IPS-NIHi11 (cell line): ENCODE measurements around the gene IRF3.
"Not testable (repeated sequence)": the region's sequence is repeated elsewhere in the genome, so short reads cannot be mapped to it uniquely, and the experiment has no call there.

Experiments used
- DNase-seq: peaks from one replicate; pipeline ENCODE4 v3.0.0; 2012; ENCODE audit warnings: mixed read lengths, low spot score

The IRF3 gene

DNA sequence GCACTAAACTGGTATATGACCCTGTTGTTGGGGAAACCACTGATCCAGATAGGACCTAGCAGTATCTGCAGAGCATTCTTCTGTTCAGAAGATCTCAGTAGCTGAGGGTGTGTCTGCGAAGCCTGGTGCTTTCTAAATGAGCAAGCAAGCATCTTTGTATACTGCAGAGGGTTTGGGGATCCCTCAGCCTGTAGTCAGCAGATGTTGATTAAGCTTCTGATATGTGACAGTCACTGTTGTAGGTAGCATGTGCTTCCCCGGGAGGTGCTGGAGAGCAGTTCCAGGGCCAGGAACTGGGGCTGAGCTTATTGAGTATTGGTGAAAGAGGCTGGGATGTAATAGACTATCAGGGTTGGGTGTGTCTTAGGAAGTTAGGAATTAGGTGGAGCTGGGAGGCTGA lies 22.2 kb downstream of the IRF3 start:
- DNase-seq, result no peak

DNA sequence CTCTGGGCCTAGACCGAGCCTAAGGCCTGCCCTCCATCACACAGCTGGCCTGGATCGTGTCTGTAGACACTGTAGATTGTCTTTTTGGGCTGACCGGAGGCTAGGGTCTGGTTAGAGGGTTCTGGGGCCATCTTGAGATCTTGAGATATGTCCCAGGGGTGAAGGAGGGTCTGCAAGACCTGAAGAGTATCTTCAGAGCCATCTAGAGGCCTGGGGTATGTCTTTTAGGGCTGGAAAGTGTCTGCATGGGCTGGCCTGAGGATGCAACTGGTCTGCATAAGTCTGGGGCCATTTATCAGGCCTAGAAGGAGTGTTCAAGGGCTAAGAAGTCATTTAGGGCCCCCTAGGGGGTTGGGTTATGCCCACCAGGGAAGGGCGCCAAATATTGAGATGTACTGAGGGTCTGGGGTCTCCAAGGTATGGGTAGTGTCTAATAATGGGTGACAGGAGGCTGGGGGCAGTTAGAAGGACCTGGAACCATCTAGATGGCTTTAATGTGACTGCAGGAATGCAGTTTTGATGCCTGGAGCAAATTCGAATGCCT lies 23.1 kb downstream of the IRF3 start:
- no peak for DNase-seq

DNA sequence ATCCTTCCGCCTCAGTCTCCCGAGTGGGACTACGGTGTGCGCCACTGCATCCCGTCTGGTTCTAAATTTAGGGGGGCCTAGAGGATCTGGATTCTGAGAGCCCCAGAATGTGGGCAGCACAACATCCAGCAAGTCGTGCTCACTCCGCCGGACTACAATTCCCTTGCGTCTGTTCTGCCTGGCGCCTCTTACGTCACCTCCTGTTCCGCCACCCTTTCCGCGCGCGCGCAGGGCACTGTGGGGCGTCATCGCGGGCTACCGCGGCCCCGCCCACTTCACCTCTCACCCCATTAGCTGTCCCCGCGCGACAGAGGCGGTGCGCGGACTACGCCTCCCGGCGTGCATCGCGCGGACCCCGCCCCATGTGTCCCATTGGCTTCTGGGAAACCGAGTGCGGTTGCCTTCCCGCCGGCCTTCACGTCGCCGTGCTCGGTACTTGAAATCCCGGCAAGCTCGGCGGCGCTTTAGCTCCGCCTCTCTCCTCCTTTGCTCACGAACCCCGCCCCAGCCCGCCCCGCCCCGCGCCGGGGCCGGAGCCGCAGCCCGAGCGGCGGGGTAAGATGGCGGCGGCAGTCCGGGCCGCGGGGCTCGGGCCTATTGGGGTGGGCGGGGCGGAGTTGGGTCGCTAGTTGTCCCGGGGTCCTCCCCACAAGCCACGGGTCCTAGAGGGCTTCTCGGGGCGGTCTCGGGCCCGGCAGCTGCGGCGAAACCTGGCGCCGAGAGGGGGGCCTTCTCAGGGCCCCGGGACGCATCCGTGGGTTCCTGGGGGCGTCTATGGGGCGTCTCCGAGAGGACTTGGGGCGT lies 23.8 kb downstream of the IRF3 start, which contains the start of gene SCAF1:
SCAF1 (plus strand) TSS at position 522 of the 804 bp plus-strand sequence. CDS start 2,818 bp downstream, outside the sequence.
- DNase-seq, result peak; percentile 94

DNA sequence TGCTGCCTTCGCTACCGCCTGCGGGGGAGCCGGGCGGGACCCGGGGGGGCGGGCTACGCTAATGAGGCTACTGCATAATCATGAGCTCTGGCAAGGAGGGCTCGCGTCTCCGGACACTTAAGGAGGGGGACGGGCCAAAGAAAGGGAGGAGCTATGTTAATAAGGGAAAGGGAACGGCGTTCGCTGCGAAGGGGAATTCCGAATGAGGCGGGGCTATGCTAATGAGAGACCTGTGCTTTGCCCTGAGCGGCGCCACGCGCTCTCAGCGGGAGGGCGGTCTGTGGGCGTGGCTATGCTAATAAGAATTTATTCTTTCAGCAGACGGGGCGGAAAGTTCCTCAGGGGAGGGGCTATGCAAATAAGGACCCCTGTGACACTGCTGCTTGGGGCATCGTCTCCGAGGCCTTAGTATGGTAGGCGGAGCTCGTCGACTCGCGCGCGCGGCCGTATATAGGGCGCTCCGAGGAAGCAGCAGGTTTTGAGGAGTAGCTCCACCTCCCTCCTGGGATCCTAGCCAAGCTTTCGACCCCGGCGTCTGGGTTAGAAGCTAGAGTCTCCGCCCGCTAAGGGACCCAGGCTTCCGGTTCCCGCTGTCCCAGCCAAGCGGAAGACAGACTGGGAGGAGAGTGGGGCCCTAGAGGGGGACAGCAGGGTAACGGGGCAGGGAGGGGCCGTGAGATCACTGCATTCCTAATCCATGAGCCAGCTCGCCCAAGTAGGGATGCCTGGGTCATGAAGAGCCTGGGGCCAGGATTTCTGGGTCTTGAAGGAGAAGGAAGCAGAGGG lies 25.4 kb downstream of the IRF3 start, which contains the start of gene RRAS:
RRAS (minus strand) TSS at position 31 of the 786 bp plus-strand sequence. CDS start 45 bp downstream, outside the sequence.
- peak; percentile 92 for DNase-seq

DNA sequence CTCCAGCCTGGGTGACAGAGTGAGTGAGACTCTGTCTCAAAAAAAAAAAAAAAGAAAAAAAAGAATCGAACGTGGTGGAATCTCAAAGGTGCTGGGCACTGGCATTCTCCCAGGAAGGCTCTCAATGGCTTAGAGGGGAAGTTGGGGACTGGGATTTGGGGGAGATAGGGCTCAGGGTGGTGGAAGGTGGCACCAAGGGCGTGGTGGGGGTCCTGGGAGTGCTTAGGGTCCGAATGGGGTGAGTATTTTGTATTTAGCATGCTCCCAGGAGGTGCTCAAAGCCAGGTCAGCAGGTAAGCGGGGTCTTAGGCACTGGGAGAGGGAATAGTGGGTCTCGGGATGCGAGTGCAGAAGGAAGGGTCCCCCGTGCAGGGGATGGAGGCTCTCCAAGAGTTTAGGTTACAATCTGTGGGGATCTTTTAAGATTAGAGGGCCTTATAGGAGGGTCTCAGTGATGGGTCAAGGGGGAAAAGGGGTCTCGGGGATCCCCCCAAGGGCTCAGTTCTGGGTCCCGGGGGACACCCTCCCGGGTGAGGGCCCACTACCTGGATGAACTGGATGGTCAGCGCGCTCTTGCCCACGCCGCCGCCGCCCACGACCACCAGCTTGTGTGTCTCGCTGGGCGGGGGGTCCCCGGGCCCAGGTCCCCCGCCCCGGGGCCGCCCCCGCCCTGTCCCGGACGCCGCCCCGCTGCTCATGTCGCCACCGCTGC lies 26.1 kb downstream of the IRF3 start:
- no peak for DNase-seq

DNA sequence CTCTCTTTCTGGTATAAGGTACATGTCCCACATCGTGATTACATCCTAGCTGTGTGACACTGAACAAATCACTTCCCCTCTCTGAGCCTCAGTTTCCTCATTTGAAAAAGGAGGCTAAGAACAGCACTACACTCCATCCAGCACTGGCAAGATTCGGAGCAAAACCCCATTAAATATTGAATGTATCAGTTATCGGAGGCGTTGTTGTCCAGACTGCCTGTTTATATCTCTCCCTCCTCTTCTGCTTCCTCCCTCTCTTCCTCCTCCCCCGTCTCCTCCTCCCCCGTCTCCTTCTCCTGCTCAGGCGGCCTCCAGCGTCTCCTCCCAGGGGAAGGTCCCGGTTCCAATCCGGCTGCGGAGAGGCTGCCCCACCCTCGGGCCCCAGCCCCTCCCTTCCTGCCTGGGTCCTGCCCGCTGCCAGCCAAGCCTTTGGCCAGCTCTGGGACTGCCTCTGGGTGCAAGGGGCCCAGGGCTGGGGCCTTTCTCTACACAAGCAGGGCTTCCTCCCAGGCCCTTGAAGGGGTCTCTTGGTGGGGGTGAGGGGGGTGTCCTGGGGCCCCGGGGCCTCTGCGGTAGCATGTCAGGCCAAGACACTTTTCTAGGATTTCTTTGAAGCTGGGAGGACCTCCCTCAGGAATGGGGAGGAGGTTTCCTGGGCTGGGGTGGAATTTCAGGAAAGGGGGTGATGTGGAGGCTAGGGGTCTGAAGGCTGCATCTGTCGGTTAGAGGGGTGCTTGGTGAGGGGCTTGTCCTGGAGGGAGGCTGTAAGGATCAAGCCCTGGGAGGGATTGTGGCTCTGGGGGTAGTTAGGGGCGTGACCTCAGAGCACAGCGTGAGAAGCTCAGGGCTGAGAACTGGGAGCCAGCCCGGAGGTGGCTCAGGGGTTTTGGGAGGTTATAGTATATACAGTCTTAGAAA lies 27.6 kb downstream of the IRF3 start:
- DNase-seq, result peak; percentile 65

DNA sequence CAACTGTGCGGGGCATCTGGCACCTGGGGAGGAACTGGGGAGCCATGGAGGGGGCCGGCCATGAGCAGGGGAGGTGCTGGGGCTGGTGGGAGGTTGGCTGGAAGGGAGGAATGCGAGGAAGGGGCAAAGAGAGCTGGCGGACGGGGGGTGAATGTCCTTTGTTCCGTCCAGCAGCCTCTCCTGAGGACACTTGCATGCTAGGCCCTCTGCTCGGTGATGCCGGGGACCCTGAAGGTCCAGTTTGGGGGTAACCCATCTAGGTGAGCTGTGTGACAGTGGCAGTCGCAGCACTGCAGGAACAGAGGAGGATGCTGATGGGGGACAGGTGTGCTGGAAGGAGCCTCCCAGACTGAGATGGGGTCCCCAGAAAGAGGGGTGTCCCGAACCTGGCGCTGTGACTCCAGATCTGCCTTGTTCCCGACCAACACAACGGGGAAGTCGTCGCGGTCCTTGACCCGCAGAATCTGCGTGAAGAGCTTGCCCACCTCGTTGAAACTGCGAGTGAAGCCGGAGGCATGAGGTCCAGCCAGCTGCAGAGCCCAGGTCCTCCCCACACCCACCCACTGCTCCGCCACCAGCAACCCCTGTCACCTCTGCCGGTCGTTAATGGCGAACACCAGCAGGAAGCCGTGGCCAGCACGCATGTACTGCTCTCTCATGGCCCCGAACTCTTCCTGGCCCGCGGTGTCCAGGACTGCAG lies 29.3 kb downstream of the IRF3 start:
- DNase-seq, result no peak

DNA sequence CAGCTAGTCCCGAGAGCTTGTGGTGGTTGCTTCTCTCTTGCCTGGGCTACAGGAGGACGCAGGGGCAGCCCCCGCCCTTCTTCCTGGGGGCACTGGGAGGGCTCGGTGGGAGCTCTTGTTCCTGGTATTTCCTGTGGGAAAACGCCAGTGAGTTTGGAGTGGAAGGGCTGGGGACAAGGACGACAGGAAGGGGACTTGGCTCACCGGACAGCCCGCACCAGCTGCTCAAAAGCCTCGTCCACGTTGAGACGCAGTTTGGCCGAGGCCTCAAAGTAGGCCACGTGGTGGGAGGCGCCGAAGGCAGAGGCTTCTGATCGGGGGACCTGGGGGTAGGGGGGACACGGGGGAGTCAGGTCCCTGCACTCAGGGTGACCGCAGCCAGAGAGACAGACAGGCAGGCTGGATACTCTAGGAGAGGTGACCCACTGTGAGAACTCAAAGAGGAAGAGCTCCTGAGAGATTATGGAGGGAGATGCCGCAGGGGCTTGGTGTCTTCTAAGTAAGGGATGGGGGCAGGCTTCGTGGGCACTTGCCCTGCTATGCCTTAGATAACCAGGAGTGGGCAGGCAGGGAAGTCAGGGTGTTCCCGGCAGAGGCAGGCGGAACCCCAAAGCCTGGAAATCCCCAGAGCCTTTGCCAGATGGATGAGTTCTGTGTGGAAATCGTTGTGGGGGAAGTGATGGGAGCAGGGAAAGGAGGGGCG lies 30.0 kb downstream of the IRF3 start:
- no peak for DNase-seq

DNA sequence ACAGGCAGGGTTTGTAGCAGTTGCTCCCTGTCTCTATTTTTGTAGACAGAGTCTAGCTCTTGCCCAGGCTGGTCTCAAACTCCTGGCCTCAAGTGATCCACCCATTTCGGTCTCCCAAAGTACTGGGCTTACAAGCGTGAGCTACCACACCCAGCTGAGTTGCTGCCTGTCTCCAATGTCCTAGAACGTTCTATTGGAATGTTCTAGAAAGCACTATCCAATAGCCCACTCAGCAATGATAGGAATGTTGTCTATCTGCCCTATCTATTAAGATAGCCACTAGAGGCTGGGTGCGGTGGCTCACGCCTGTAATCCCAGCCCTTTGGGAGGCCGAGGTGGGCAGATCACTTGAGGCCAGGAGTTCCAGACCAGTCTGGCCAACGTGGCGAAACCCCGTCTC lies 32.4 kb downstream of the IRF3 start:
- DNase-seq, result not testable (repeated sequence)

DNA sequence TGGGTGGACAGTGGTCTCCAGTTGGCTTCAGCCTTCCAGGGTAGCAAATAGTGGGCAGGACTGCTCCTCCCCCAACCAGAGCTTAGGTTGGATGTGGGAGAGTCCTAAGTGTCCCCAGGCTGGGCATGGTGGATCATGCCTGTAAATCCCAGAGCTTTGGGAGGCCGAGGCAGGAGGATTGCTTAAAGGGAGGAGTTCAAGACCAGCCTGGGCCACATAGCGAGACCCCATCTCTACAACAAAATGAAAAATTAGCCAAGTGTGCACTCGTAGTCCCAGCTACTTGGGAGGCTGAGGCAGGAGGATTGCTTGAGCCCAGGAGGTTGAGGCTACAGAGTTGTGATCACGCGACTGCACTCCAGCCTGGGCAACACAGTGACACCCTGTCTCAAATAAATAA lies 33.1 kb downstream of the IRF3 start:
- no peak for DNase-seq

DNA sequence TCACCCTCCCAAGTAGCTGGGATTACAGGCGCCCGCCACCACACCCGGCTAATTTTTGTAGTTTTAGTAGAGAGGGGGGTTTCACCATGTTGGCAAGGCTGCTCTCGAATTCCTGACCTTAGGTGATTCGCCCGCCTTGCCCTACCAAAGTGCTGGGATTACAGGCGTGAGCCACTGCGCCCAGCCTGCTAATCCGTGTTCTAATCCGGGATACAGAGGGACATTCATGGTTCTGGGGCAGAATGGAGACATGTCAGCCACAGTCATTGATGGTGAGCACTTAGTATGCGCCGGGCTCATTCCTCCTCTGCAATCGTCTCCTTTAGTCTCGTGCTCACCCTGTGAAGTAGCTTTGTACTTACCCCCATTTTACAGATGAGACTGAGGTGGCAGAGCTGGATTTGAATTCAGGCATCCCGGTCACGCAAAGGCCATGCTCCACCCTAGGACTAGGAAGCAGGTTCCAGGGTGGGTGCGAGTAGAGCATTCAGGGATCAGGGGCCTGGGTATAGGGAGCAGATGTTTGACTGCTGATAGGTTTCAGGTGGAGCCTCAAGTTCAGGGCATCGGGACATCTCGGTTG lies 34.0 kb downstream of the IRF3 start:
- DNase-seq, result no peak

DNA sequence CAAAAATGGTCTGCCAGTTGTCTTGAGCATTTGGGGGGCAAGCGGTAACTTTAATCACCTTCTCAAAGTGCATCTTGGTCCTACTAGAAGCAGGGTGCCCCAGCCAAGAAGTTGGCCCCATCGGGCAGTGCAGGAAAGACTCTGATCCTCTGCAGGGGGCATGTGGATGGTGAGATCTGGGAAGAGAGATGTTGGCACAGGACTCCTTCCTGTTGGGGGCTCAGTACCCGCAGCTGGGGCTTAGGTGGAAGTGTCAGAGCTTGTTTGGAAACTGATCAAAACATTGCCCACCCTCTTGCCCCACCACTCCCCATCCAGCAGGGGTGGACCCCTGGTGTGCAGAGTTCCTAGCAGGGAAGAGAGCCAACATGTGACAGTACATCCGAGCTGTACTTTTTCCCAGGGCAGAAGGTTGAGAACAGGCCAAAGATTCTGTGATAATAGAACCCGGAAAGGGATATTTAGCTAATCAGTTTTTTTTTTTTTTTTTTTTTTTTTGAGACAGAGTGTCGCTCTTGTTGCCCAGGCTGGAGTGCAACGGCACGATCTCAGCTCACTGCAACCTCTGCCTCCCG lies 34.6 kb downstream of the IRF3 start:
- no peak for DNase-seq

DNA sequence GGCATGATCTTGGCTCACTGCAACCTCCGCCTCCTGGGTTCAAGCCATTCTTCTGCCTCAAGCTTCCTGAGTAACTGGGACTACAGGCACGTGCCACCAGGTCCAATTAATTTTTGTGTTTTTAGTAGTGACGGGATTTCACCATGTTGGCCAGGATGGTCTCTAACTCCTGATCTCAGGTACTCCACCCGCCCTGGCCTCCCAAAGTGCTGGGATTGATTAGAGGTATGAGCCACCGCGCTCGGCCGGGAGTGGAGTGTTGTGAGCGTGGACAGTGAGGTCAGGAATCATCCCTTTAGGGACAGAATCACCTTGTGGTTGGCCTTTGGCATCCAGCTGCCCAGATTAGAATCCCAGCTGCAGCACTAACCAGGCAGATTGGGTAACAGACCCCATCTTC lies 36.0 kb downstream of the IRF3 start:
- no peak for DNase-seq

DNA sequence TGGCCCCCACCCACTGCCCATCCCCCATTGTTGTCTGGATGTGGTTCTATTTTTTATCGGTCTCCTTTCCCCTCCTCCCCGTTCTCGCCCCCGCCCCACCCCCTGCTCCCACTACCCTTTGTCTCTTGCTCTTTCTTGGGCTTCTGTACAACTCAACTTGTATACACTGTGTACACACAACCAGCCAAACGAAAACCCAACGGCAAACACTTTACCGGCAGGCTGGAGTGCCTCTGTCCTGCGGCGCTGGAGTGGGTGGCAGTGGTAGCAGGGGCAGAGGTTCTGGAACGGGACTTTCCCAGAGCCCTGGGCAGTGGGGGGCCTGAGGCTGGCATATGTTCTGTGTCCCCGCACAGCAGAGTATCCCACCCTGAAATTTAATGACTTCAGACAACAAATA lies 39.4 kb downstream of the IRF3 start:
- no peak for DNase-seq

DNA sequence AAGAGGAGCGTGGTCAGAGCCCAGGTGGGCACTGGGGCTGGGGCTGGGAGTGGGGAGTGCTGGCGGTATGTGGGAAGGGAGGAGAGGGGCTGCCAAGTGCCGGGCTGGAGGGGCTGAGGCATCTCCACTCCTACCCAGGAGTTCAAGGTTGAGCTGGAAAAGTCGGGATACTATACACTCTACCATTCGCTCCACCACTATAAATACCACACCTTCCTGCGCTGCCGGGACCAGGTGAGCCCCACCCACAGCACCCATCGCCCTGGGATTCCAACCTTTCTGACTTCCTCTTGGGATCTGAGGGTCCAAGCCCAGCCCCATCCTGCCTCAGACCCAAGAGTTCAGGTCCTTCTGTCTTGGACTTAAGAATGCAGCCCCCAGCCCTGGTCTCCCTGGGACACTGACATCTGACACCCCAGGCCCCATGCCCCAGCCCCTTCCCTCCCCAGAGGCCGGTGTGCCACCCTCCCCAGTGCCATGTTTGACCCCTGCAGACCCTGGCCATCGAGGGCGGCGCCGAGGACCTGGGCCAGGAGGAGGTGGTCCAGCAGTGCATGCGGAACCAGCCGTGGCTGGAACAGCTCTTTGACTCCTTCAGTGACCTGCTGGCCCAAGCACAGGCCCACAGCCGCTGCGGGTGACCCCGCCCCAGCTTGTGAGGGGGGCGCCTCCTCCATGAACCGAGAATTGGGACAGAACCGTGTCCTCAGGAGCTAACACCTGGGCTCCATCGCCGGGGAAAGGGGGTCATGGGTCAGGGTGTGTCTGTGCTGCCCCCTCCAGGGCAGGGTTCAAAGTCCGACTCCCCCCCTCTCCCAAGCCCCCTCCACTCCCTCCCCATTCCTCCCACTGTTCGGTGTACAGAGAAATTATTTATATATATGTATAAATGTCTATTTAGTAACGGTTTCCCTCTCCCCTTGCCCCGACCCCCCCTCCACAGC lies 40.4 kb downstream of the IRF3 start:
- DNase-seq, result peak; percentile 51

DNA sequence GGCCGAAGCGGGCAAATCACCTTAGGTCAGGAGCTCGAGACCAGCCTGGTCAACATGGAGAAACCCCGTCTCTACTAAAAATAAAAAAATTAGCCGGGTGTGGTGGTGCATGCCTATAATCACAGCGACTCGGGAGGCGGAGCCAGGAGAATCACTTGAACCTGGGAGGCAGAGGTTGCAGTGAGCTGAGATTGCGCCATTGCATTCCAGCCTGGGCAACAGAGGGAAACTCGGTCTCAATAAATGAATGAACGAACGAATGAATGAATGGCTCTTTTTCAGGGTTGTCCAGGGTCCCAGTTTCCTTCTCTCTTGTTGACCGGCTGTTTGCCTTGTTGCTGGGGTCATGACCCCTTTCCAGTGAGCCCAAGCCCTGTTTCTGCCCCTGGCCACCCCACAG lies 47.8 kb downstream of the IRF3 start:
- DNase-seq, result not testable (repeated sequence)

DNA sequence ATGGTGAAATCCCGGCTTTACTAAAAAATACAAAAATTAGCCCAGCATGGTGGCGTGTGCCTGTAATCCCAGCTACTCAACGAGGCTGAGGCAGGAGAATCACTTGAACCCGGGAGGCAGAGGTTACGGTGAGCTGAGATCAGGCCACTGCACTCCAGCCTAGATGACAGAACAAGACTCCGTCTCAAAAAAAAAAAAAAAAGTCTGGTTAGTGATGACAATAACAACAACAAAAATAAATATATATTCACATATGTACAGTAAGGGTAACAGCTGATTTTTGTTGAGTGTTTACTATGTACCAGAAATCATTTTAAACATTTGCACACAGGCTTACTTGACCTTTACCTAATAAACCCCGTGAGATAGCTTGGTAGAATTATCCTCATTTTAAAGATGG lies 48.7 kb downstream of the IRF3 start:
- no peak for DNase-seq

DNA sequence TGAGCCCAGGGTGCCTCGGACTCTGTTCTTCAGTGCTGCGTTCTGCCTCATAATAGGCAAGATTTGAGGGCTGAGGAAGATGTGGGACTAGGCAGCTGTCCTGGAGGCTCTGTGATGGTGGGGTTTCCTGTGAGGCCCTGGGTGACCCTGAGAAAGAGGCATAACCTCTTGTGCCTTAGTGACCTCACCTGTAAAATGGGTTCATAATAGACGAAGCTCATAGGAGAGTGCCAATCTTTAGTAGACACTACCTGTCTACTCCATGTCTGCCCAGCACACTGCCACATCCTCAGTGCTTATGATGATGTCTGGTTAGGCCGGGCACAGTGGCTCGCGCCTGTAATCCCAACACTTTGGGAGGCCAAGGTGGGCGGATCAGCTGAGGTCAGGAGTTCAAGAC lies 49.1 kb downstream of the IRF3 start:
- DNase-seq, result no peak
